Mammary epithelial cell (primary cell): ENCODE measurements around the gene GRAP2.

ENCODE experiments used
- CTCF ChIP-seq, 2 donors: IDR thresholded peaks in 1 of 2; conservative IDR thresholded peaks in 1 of 2; 2 replicates each; pipeline ENCODE4 v1.5.1; 2011 to 2012; ENCODE audit warnings: inconsistent platforms in 2 of 2, low read length in 2 of 2, mild to moderate bottlenecking in 2 of 2, control low read depth in 1 of 2, low read depth in 1 of 2; ENCODE audit not compliant: insufficient read depth in 1 of 2; ENCODE audit errors: extremely low read depth in 1 of 2
- EZH2 ChIP-seq: IDR thresholded peaks from 2 replicates; pipeline ENCODE4 v1.6.1; 2012; ENCODE audit warnings: low read length, inconsistent platforms, borderline replicate concordance

- no peak for TF ChIP-seq EZH2
- TF ChIP-seq CTCF (conservative IDR thresholded peaks at IDR 0.05 in 1 of 2, IDR thresholded peaks at IDR 0.05 in 1 of 2; ENCODE audit: extremely low read depth in 1 of 2, insufficient read depth in 1 of 2, low read depth in 1 of 2, low read length in 2 of 2), result no peak
These were observed 105.8 kb downstream of the GRAP2 start for GRCh38 chr22:40006641-40007040.
